HG03432 (cell line): ENCODE measurements around the gene WWOX.

Experiments used
- ATAC-seq: cut with Tn5 transposase; IDR thresholded peaks from one replicate; pipeline ENCODE4 v1.9.1; 2021; ENCODE audit warnings: mild to moderate bottlenecking, moderate library complexity; ENCODE audit not compliant: unreplicated experiment

The WWOX gene

DNA sequence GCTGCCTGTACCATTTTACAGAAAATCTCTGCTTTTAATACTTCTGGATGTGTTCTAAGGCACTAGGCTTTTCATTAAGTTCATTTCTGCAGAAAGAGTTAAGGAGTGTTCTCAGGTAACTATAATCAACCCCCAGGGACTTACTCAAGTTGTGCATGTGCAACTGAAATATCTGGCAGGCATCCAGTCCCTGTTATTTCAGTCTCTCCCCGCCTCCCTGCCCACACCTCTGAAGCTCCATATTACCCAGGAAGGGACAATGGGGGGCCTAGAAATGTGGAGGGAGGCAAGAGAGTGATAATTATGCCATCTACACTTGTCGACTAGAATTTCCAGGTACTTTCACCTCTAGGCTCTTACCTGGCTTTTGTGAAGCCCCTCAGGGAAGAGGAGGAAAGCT is 1068.9 kb downstream of the WWOX start:
- no peak for ATAC-seq

- ATAC-seq: no peak
Observed at GRCh38 chr16:79169239-79169638, 1069.8 kb downstream of the WWOX start.

- ATAC-seq: no peak
Observed at GRCh38 chr16:79170555-79171246, 1071.2 kb downstream of the WWOX start.

- ATAC-seq: no peak
Observed at GRCh38 chr16:79171504-79171903, 1072.0 kb downstream of the WWOX start.

- ATAC-seq: no peak
Observed at GRCh38 chr16:79171931-79172705, 1072.7 kb downstream of the WWOX start.

GRCh38 chr16:79172976-79173500 is 1073.6 kb downstream of the WWOX start:
- ATAC-seq: no peak

DNA sequence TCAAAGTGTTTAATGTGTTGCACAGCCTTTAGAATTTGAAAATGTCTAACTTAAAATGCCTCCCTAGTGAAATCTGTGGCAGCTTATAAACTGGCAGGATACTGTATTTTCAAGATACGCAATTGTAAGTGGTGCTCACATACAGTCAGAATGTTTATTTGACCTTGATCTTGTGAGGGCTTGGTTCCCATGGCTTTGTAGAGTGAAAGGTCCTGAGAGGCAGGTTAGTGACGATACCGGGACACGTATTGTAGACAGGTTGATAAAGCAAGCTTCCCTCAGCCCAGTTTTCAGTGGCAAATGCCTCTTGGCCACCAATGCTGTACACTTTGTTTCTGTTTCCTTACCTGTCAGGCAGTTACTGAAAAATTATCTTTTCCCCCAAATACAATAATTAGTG is 1074.5 kb downstream of the WWOX start:
- no peak for ATAC-seq

- ATAC-seq: no peak
Observed at GRCh38 chr16:79175286-79176057, 1076.0 kb downstream of the WWOX start.

GRCh38 chr16:79177018-79177417 is 1077.6 kb downstream of the WWOX start:
- no peak for ATAC-seq

- ATAC-seq: no peak
Observed at GRCh38 chr16:79181419-79181818, 1082.0 kb downstream of the WWOX start.

GRCh38 chr16:79182616-79183015 is 1083.2 kb downstream of the WWOX start:
- no peak for ATAC-seq

- no peak for ATAC-seq
Observed at GRCh38 chr16:79183571-79183970, 1084.1 kb downstream of the WWOX start.

- no peak for ATAC-seq
Observed at GRCh38 chr16:79184464-79185030, 1085.1 kb downstream of the WWOX start.

- ATAC-seq: no peak
Observed at GRCh38 chr16:79185711-79186110, 1086.3 kb downstream of the WWOX start.

GRCh38 chr16:79186196-79186595 is 1086.7 kb downstream of the WWOX start:
- ATAC-seq: no peak

DNA sequence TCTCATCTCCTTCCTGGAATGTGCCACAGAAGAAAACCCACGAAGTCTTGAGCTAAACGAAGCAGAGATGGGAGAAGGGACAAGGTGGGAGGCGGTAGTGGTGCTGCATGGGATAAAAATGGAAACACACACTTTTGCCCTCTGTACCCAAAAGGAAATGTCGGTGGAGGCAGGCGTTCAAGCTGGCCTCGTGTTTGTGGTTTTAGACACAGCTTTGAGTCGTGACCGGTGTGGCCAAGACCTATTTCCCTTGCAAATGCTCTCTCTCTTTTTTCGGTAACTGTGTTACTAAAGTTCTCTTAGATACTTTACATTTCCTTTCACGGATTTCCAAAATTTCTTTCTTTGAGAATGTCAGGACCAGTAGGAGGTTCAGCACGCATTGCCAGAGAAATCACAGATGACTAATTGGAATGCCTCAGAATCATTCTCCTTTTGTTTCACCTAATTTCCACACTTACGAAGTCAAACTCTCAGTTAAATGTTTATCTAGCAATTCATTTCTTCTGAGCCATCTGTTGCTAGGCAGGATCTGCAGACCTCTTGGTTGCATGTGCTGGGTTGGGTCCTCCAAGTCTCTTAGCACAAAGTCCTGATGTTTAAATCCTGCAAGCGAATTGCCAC is 1088.8 kb downstream of the WWOX start:
- no peak for ATAC-seq

DNA sequence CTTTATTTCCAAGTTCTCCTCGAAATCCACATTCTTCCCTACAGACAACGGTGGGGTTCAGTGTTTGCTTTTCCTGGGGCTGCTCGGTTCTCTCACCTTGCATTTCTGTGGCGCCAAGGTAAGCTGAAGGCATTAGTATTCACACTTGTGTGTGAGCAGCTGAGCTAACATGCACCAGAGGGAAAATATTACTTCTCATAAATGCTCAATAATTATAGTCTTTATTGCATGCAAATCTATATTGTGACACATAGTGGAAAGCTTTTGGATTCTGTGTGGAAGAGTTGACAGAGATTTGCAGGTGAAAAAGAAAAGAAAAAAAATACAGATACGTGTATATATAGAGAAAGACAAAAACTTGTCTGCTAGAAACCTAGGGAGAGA is 1089.3 kb downstream of the WWOX start:
- ATAC-seq: no peak

DNA sequence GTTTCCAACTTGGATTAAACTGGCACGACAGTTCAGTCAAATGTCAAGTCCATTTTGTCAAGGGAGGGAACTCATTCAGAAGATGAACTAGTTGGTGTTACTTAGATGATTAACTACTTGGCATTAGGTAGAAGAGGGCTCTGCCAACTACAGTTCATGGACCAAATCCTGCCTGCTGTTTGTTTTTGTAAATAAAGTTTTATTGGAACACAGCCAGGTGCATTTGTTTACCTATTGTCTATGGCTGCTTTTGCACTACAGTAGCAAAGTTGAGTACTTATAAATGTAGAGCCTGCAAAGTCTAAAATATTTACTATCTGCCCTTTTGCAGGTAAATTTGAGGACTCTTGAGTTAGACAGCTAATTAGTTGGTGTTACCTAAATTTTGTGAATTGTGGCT is 1091.1 kb downstream of the WWOX start:
- ATAC-seq: no peak

GRCh38 chr16:79191933-79192332 is 1092.5 kb downstream of the WWOX start:
- ATAC-seq: no peak

- no peak for ATAC-seq
Observed at GRCh38 chr16:79192904-79193303, 1093.5 kb downstream of the WWOX start.

GRCh38 chr16:79194291-79194690 is 1094.8 kb downstream of the WWOX start:
- ATAC-seq: no peak
